GM10266 (cell line): ENCODE measurements around the gene LYPLA2.

Experiments
- DNase-seq: peaks from one replicate; pipeline ENCODE4 v3.0.0; 2012; ENCODE audit errors: extremely low spot score
- CTCF ChIP-seq: IDR thresholded peaks from 2 replicates; pipeline ENCODE4 v1.5.1; 2012; ENCODE audit warnings: mild to moderate bottlenecking, low read depth; ENCODE audit not compliant: control insufficient read depth, insufficient read depth; ENCODE audit errors: missing control alignments

Gene LYPLA2

GRCh38 chr1:23751050-23751814 lies 39.7 kb upstream of the LYPLA2 start:
- peak; percentile 80 for DNase-seq
- TF ChIP-seq CTCF, result peak; percentile 71

GRCh38 chr1:23751815-23752200 lies 39.1 kb upstream of the LYPLA2 start:
- no peak for DNase-seq
- TF ChIP-seq CTCF, result no peak

- TF ChIP-seq CTCF, result no peak
- no peak for DNase-seq
Observed at GRCh38 chr1:23752909-23753308, 38.0 kb upstream of the LYPLA2 start.

- no peak for TF ChIP-seq CTCF
- no peak for DNase-seq
Observed at GRCh38 chr1:23756676-23757075, 34.3 kb upstream of the LYPLA2 start.

- TF ChIP-seq CTCF, result no peak
- no peak for DNase-seq
Observed at GRCh38 chr1:23757812-23758211, 33.1 kb upstream of the LYPLA2 start.

- no peak for TF ChIP-seq CTCF
- no peak for DNase-seq
Observed at GRCh38 chr1:23759277-23759676, 31.7 kb upstream of the LYPLA2 start.

GRCh38 chr1:23763041-23763577 lies 27.8 kb upstream of the LYPLA2 start:
- DNase-seq, result no peak

More at GRCh38 chr1:23763041-23763577, 27.8 kb upstream of the LYPLA2 start:
- no peak for TF ChIP-seq CTCF
